Fibroblast of pulmonary artery (primary cell): ENCODE results near the gene PCDHGA1.

Experiments used
- DNase-seq: peaks from one replicate; pipeline ENCODE4 v3.0.0-alpha.2; 2010; ENCODE audit warnings: low read depth
- H3K4me3 ChIP-seq: replicated peaks from 2 replicates; pipeline ENCODE4 v1.5.1; 2011; ENCODE audit warnings: low read depth, mild to moderate bottlenecking, control low read depth, low read length, moderate library complexity
- CTCF ChIP-seq: IDR thresholded peaks from 2 replicates; pipeline ENCODE4 v1.5.1; 2011; ENCODE audit warnings: mild to moderate bottlenecking, control low read depth, low read length, inconsistent platforms; ENCODE audit errors: missing control alignments

PCDHGA1 gene

GRCh38 chr5:141517880-141518617 lies 187.7 kb downstream of the PCDHGA1 start:
- DNase-seq: no peak
- TF ChIP-seq CTCF: no peak
- no peak overlapping the region for H3K4me3 ChIP-seq

- H3K4me3 ChIP-seq: no peak overlapping the region
- no peak for TF ChIP-seq CTCF
- DNase-seq: no peak
These were observed 188.3 kb downstream of the PCDHGA1 start for GRCh38 chr5:141518618-141519015.

DNA sequence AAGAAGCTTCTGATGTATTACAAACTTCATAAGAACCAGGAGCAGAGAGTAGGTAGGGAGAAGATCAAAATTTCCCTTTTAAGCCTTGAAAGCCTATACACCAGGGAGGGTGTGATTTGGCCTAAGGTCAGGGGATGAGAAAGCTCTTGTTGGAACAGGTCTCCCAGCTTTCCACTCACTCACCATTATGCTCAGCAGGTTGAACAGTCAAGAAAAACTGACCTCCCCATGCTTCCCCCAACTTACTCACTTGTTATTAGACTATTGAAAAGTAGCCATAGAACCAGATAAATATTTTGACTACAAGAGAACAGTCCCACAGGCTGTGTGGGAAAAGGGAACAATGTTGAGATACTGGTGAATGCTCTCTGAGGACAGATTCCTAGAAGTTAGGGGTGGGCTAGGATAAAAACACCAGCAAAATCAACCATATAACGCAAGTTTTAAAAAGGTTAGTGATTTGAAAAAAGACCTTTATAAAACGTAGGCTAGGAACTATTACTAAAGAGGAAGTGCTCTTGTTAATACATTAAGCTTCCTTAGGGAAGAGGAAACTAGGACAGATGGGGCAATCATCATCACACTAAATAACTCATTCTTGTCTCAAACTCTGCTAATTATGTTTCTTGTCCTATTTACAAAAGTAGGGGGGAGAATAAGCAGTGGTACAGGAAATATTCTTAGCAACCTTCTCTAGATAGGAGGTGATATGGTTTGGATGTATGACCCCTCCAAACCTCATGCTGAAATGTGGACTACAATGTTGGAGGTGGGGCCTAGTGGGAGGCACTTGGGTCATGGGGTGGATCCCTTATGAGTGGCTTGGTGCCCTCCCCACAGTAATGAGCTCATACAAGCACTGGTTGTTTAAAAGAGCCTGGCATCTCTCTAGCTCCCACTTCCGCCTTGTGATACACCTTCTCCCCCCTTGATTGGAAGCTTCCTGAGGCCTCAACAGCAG lies 189.6 kb downstream of the PCDHGA1 start:
- DNase-seq: no peak
- no peak for TF ChIP-seq CTCF
- H3K4me3 ChIP-seq: no peak overlapping the region

GRCh38 chr5:141521244-141521781 lies 191.0 kb downstream of the PCDHGA1 start:
- peak; percentile 100 for DNase-seq
- no peak for TF ChIP-seq CTCF
- no peak overlapping the region for H3K4me3 ChIP-seq

DNA sequence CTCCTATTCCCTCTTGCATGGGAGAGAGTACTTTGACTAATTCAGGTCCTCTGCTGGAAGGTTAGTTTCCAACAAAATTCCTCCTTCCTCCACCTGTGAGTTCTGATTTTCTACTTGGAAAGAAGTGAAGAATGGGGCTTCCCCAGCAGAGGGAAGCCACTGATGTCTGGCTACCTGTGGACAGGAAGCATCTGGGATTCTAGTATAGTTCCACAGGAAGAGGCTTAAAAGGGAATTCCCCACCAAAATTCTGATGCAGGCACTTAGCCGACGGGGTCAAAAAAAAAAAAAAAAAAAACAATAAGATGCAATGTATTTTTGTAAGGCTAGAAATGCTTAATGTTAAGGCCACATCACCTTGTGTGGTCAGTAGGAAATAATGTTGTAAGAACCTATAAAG lies 192.0 kb downstream of the PCDHGA1 start:
- TF ChIP-seq CTCF: no peak
- DNase-seq: no peak

DNA sequence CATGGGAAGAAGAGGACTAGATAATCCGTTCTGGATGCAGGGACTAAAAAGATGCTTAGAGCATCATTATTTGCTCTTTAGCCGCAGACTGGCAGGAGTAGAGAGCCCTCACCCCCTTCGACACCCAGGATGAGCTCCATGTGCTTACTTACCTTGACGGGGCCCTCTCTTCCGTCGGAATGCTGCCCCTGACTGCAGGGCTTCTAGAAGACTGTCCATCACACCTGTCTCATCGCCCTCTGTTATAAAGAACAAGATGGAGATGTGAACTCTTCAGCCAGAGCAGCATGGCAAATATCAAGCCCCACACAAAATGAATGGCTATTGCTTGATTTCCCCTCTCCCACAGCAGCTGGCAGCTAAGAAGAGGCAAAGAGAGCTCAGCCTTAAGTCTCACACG lies 193.7 kb downstream of the PCDHGA1 start:
- no peak overlapping the region for H3K4me3 ChIP-seq
- DNase-seq: no peak
- no peak for TF ChIP-seq CTCF

More for the DNA sequence above, 192.0 kb downstream of the PCDHGA1 start:
- no peak overlapping the region for H3K4me3 ChIP-seq
